BLaER1 treated with 17β-estradiol and CSF1 and Interleukin-3, amounts not matched to agents 10 nM and 100 nM (cell line): ENCODE results near the gene ERC1.
A peak's percentile ranks its signal among the peaks of the same experiment; 100 is the strongest.

Source experiments
- H3K27ac ChIP-seq, 11 experiments: shearing (Covaris generic); formaldehyde crosslinking; 2 replicates each; pipeline ENCODE4 v1.8.1; 2022
- H3K27me3 ChIP-seq, 11 experiments: shearing (Covaris generic); formaldehyde crosslinking; 2 replicates each; pipeline ENCODE4 v1.8.1; 2022
- H3K36me3 ChIP-seq, 11 experiments: shearing (Covaris generic); formaldehyde crosslinking; 2 replicates each; pipeline ENCODE4 v1.8.1; 2022
- H3K4me1 ChIP-seq, 10 experiments: shearing (Covaris generic); formaldehyde crosslinking; 2 replicates each; pipeline ENCODE4 v1.8.1; 2022
- H3K4me2 ChIP-seq, 11 experiments: shearing (Covaris generic); formaldehyde crosslinking; 2 replicates each; pipeline ENCODE4 v1.8.1; 2022
- H3K4me3 ChIP-seq, 10 experiments: shearing (Covaris generic); formaldehyde crosslinking; 2 replicates each; pipeline ENCODE4 v1.8.1; 2022
- H3K9ac ChIP-seq, 11 experiments: shearing (Covaris generic); formaldehyde crosslinking; 2 replicates each; pipeline ENCODE4 v1.8.1; 2022
- H3K9me3 ChIP-seq, 11 experiments: shearing (Covaris generic); formaldehyde crosslinking; replicated peaks in 1 of 11; 2 replicates each; pipeline ENCODE4 v1.8.1; 2022
- H4K20me1 ChIP-seq, 11 experiments: shearing (Covaris generic); formaldehyde crosslinking; 2 replicates each; pipeline ENCODE4 v1.8.1; 2022
- Cebpa-rat ChIP-seq, 11 experiments: shearing (Covaris generic); IDR thresholded peaks; 2 replicates each; pipeline ENCODE4 v1.8.1; 2022

Gene ERC1

GRCh38 chr12:1059162-1059561 is 68.1 kb downstream of the ERC1 start:
- H3K36me3 ChIP-seq = peaks cover 33 to 75% (median 60%) of the 10 kb centered on the region in 11 experiments

GRCh38 chr12:1063852-1064251 is 72.8 kb downstream of the ERC1 start:
- Histone ChIP-seq H3K27me3 (no peaks in the 10 kb centered on the region), H3K27ac (no peak overlapping the region), H3K4me3 (no peak overlapping the region), H3K9ac (no peak overlapping the region), H4K20me1 (peaks cover 0 to 13% (median 3%) of the 10 kb centered on the region in 11 experiments; a peak in 6 of 22 replicates), H3K4me1 (peaks cover 0 to 8% (median 2%) of the 10 kb centered on the region in 10 experiments; a peak in 5 of 20 replicates), H3K4me2 (no peak overlapping the region), H3K36me3 (peaks cover 28 to 72% (median 51%) of the 10 kb centered on the region in 11 experiments), H3K9me3 (peaks cover 56 to 64% (median 60%) of the 10 kb centered on the region in 11 experiments)
- no peak for TF ChIP-seq Cebpa-rat (IDR thresholded peaks at IDR 0.05)

More at GRCh38 chr12:1059162-1059561, 68.1 kb downstream of the ERC1 start:
- Histone ChIP-seq H3K27me3 (no peaks in the 10 kb centered on the region), H3K4me2 (no peak overlapping the region), H3K9ac (no peak overlapping the region), H3K27ac (no peak overlapping the region), H3K4me3 (no peak overlapping the region), H3K9me3 (peaks cover 59 to 66% (median 64%) of the 10 kb centered on the region in 11 experiments), H3K4me1 (no peaks in the 10 kb centered on the region), H4K20me1 (peaks cover 0 to 15% (median 5%) of the 10 kb centered on the region in 11 experiments; a peak in 9 of 22 replicates)
- TF ChIP-seq Cebpa-rat (IDR thresholded peaks at IDR 0.05) = no peak

GRCh38 chr12:1064317-1064716 is 73.3 kb downstream of the ERC1 start:
- Histone ChIP-seq H3K4me3 (no peak overlapping the region), H3K4me1 (peaks cover 0 to 8% (median 2%) of the 10 kb centered on the region in 10 experiments; a peak in 5 of 20 replicates), H3K36me3 (peaks cover 28 to 67% (median 47%) of the 10 kb centered on the region in 11 experiments), H3K4me2 (no peak overlapping the region), H3K9ac (no peak overlapping the region), H3K9me3 (peaks cover 51 to 59% (median 56%) of the 10 kb centered on the region in 11 experiments), H4K20me1 (peaks cover 0 to 13% (median 3%) of the 10 kb centered on the region in 11 experiments; a peak in 6 of 22 replicates), H3K27ac (no peak overlapping the region), H3K27me3 (no peaks in the 10 kb centered on the region)
- no peak for TF ChIP-seq Cebpa-rat (IDR thresholded peaks at IDR 0.05)

GRCh38 chr12:1065629-1066028 is 74.6 kb downstream of the ERC1 start:
- TF ChIP-seq Cebpa-rat (IDR thresholded peaks at IDR 0.05) = no peak
- peaks cover 28 to 59% (median 44%) of the 10 kb centered on the region in 11 experiments for H3K36me3 ChIP-seq
- H4K20me1 ChIP-seq = peaks cover 0 to 21% (median 6%) of the 10 kb centered on the region in 11 experiments; a peak in 8 of 22 replicates
- H3K4me3 ChIP-seq = no peak overlapping the region
- H3K27ac ChIP-seq = no peak overlapping the region
- no peak overlapping the region for H3K4me2 ChIP-seq
- H3K9me3 ChIP-seq = peaks cover 42 to 49% (median 45%) of the 10 kb centered on the region in 11 experiments
- H3K27me3 ChIP-seq = no peaks in the 10 kb centered on the region
- H3K9ac ChIP-seq = no peak overlapping the region
- H3K4me1 ChIP-seq = peaks cover 0 to 8% (median 2%) of the 10 kb centered on the region in 10 experiments; a peak in 5 of 20 replicates

- H3K4me2 ChIP-seq = no peak overlapping the region
- H3K27me3 ChIP-seq = no peaks in the 10 kb centered on the region
- peaks cover 0 to 9% (median 4%) of the 10 kb centered on the region in 10 experiments; a peak in 7 of 20 replicates for H3K4me1 ChIP-seq
- H3K36me3 ChIP-seq = peaks cover 0 to 32% (median 8%) of the 10 kb centered on the region in 11 experiments; a peak in 13 of 22 replicates
- TF ChIP-seq Cebpa-rat (IDR thresholded peaks at IDR 0.05) = no peak
- H3K9ac ChIP-seq = no peak overlapping the region
- H3K4me3 ChIP-seq = no peak overlapping the region
- H4K20me1 ChIP-seq = peaks cover 0 to 30% (median 10%) of the 10 kb centered on the region in 11 experiments; a peak in 11 of 22 replicates
- peaks cover 3 to 6% (median 3%) of the 10 kb centered on the region in 11 experiments; a peak in 18 of 22 replicates for H3K9me3 ChIP-seq
- no peak overlapping the region for H3K27ac ChIP-seq
Measured at GRCh38 chr12:1069846-1070245, 78.8 kb downstream of the ERC1 start.

- H3K27ac ChIP-seq = no peak overlapping the region
- H3K36me3 ChIP-seq = peaks cover 0 to 21% (median 0%) of the 10 kb centered on the region in 11 experiments; a peak in 6 of 22 replicates
- H4K20me1 ChIP-seq = peaks cover 0 to 35% (median 10%) of the 10 kb centered on the region in 11 experiments; a peak in 12 of 22 replicates
- H3K9ac ChIP-seq = no peak overlapping the region
- H3K4me1 ChIP-seq = peaks cover 0 to 21% (median 4%) of the 10 kb centered on the region in 10 experiments; a peak in 10 of 20 replicates
- TF ChIP-seq Cebpa-rat (IDR thresholded peaks at IDR 0.05) = no peak
- H3K4me2 ChIP-seq = no peak overlapping the region
- no peak overlapping the region for H3K4me3 ChIP-seq
- H3K27me3 ChIP-seq = no peaks in the 10 kb centered on the region
- no peaks in the 10 kb centered on the region for H3K9me3 ChIP-seq
Measured at GRCh38 chr12:1071182-1071581, 80.2 kb downstream of the ERC1 start.

GRCh38 chr12:1073652-1074051 is 82.6 kb downstream of the ERC1 start:
- H3K27me3 ChIP-seq = no peaks in the 10 kb centered on the region
- no peak overlapping the region for H3K4me3 ChIP-seq

GRCh38 chr12:1077036-1077803 is 86.2 kb downstream of the ERC1 start:
- Histone ChIP-seq H4K20me1 (peaks cover 0 to 12% (median under 1%) of the 10 kb centered on the region in 11 experiments; a peak in 9 of 22 replicates), H3K36me3 (peaks cover 0 to 31% (median 7%) of the 10 kb centered on the region in 11 experiments; a peak in 12 of 22 replicates)
- no peak for TF ChIP-seq Cebpa-rat (IDR thresholded peaks at IDR 0.05)

More at GRCh38 chr12:1073652-1074051, 82.6 kb downstream of the ERC1 start:
- H4K20me1 ChIP-seq = peaks cover 0 to 28% (median 7%) of the 10 kb centered on the region in 11 experiments; a peak in 10 of 22 replicates
- H3K9me3 ChIP-seq = peaks cover 0 to 6% (median 0%) of the 10 kb centered on the region in 11 experiments; a peak in 4 of 22 replicates
- H3K4me2 ChIP-seq = no peak overlapping the region
- no peak for TF ChIP-seq Cebpa-rat (IDR thresholded peaks at IDR 0.05)
- peaks cover 0 to 27% (median 0%) of the 10 kb centered on the region in 10 experiments; a peak in 6 of 20 replicates for H3K4me1 ChIP-seq
- H3K36me3 ChIP-seq = peaks cover 0 to 21% (median 0%) of the 10 kb centered on the region in 11 experiments; a peak in 6 of 22 replicates
- no peak overlapping the region for H3K27ac ChIP-seq
- no peak overlapping the region for H3K9ac ChIP-seq

More at GRCh38 chr12:1077036-1077803, 86.2 kb downstream of the ERC1 start:
- Histone ChIP-seq H3K4me1 (peaks cover 0 to 24% (median 0%) of the 10 kb centered on the region in 10 experiments; a peak in 6 of 20 replicates), H3K4me3 (no peak overlapping the region), H3K4me2 (0 out of 22 replicates have a peak overlapping the region, but pooled peaks of 2 of the 11 experiments have one; percentile 1 to 17), H3K27me3 (no peaks in the 10 kb centered on the region), H3K9ac (no peak overlapping the region), H3K27ac (no peak overlapping the region), H3K9me3 (peaks cover 0 to 18% (median 10%) of the 10 kb centered on the region in 11 experiments; a peak in 12 of 22 replicates)
